ENCODE measurements around the gene C1GALT1C1.
"Not testable (repeated sequence)": the region's sequence is repeated elsewhere in the genome, so short reads cannot be mapped to it uniquely, and the experiment has no call there.

Gene C1GALT1C1

GRCh38 chrX:120629667-120630537, at the start of gene C1GALT1C1:
Gene C1GALT1C1, minus strand, starts transcription at chrX:120630054. Its CDS starts 2,888 bp downstream, at chrX:120627166.
- peak in 55 of 56 donors; percentile 12 to 92 (median 77) for DNase-seq

DNA sequence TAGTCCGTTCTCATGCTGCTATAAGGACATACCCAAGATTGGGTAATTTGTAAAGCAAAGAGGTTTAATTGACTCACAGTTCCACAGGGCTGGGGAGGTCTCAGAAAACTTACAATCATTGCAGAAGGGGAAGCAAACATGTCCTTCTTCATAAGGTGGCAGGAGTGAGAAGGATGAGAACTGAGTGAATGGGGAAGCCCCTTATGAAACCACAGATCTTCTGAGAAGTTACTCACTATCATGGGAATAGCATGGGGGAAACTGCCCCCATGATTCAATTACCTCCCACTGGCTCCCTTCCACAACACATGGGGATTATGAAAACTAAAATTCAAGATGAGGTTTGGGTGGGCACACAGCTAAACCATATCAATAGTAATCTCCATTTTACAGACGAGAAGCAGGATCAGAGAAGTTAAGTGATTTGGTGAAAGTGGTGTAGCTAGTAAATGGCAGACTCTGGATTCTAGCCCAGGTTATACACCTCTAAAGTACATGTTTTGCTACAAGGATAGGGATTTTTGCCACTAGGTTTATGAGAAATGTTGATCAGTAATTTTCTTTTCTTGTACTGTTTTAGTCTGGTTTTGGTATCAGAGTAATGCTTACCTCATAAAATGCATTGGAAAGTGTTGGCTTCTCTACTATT, 47.3 kb upstream of the C1GALT1C1 start:
- DNase-seq = no peak

- DNase-seq = no peak
Observed at GRCh38 chrX:120672841-120673530, 43.1 kb upstream of the C1GALT1C1 start.

DNA sequence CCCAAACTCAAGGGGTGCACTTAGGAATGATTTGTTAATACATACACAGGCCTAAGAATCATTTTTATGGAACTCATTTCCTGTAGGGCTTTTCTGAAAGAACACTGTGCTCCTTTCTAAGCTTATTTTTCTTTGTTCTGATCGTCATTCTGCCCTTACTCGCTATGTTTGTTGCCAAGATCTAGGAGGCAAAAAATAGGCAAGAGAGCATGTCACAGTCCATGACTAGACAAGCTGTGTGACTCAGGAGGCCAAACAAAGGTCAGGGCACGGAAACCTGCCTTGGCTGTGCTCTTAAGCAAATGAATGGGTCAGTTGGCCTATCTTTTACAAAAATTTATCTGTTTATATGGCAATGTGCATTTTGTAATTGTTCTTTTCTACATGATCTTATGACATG, 42.5 kb upstream of the C1GALT1C1 start:
- DNase-seq = no peak

- no peak for DNase-seq
Observed at GRCh38 chrX:120671963-120672362, 42.1 kb upstream of the C1GALT1C1 start.

- DNase-seq = no peak
Observed at GRCh38 chrX:120668357-120668756, 38.5 kb upstream of the C1GALT1C1 start.

- DNase-seq = not testable (repeated sequence)
Observed at GRCh38 chrX:120664535-120664934, 34.7 kb upstream of the C1GALT1C1 start.

DNA sequence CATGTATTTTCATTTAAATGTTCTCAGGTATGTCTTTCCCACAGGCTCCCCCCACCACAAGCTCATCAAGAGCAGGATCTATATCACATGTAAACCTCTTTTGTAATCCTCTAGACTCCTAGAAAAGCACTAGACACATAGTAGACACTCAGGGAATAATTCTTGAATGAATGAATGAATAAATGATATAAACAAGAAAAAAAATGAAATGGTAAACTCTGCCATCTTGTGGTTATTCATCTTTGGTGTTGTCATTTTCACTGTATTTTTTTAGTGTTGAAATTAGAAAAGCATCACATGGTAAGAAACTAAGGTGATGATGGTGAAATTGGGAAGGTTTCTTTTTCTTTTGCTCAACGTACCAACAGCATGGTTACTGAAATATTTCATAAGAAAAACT, 34.2 kb upstream of the C1GALT1C1 start:
- DNase-seq = no peak

GRCh38 chrX:120662662-120663061, 32.8 kb upstream of the C1GALT1C1 start:
- no peak for DNase-seq

DNA sequence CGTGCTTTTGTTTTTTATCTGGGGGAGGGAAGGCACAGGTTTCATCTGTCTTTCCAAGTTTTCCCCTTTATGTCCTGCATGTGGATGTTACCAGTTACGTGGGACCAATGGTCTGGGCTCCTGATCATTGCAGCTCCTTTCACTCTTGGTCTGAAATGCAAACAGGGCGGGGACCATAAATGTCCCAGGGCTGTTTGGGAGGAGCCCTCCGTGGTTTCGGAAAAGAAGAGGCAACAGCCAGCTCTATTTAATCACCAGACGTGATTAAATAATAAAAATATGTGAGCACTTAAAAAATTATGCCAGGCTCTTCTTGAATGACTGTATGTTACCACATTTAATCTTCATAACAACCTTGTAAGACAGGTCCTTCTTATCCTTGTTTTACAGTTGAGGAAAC, 30.8 kb upstream of the C1GALT1C1 start:
- DNase-seq = no peak

DNA sequence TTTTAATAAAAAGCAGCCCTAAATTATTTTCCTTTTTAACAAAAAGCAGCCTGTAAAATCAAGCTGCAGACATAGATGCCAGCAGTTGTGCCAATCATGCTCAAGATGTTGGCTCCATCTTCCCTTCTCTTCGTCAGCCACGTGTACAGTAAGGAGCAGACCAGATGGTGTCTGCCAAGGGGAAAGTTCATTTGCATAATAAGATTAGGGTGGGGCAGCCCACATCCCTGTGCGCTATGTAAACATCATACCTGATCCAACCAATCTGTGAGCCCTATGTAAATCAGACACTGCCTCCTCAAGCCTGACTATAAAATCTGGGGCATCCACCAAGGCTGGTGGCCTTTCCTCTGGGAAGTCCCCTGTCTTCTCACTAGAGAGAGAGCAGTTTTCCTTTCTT, 23.1 kb upstream of the C1GALT1C1 start:
- DNase-seq = no peak

DNA sequence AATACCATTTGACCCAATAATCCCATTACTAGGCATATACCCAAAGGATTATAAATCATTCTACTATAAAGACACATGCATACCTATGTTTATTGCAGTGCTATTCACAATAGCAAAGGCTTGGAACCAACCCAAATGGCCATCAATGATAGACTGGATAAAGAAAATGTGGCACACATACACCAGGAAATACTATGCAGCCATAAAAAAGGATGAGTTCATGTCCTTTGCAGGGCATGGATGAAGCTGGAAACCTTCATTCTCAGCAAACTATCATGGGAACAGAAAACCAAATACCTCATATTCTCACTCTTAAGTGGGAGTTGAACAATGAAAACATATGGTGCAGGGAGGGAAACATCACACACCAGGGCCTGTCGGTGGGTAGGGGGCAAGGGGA, 22.4 kb upstream of the C1GALT1C1 start:
- not testable (repeated sequence) for DNase-seq

DNA sequence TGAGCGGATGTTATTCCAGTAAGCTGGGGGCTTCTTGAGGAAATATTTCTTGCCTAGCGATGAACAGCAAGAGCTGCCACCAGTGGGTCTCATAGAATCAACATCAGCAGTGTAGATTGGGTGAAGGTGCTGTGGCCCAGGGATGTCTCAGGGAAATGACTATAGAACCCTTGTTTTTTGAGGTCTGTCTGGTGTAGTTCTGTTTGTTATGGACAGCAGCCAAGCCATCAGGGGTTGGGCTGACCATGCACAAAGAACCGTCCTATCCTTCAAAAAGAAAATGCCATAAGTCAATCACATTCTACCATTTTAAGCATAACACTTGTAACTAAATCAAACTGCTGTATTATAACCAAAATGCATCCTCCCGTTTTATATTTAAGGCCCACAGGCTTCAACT, 17.3 kb upstream of the C1GALT1C1 start:
- no peak for DNase-seq

- DNase-seq = no peak
Observed at GRCh38 chrX:120642871-120643270, 13.0 kb upstream of the C1GALT1C1 start.

GRCh38 chrX:120638619-120639018, 8.8 kb upstream of the C1GALT1C1 start:
- no peak for DNase-seq

- no peak for DNase-seq
Observed at GRCh38 chrX:120625371-120625770, 4.5 kb downstream of the C1GALT1C1 start.

DNA sequence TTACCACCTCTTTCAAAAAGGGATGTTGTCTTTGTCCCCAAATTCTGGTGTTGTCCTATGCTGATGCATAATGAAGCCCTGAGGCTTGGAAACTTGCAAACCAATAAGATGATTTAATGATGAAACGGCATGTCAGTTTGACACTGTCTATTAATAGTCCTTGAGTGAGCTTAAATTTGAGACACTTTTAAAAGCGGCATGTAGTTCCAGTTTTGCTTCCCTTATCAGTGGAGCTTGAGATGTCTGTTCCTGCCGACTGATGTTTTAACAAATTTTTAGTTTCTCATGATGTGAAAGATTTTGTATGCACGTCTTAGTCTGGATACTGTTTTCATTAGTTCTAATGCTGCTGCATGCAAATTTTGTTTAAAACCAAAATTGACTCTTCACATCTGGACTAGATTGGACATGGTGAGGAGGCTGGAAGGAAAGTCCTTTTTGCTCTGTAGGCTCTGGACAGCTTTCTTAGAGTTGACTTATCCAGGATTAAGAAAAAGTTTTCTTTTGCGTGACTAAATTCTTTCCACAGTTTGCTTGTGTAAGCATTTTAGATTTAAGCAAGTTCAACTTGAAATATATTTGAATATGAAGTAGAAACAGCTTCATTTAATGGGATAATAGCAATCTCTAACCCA, 11.7 kb downstream of the C1GALT1C1 start:
- DNase-seq = no peak

GRCh38 chrX:120614816-120615215, 15.0 kb downstream of the C1GALT1C1 start:
- no peak for DNase-seq

DNA sequence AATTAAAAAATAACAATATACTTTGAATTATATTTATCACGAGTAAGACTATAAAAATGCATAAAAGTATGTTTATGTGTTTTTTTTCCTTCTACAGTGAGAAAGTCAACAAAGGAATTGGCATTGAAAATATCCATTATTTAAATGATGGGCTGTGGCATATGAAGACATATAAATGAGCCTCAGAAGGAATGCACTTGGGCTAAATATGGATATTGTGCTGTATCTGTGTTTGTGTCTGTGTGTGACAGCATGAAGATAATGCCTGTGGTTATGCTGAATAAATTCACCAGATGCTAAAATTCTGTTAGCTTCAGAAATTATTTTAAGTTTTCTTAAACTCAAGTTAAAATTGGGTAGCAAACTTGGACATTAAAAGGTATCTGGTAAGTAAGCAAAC, 17.8 kb downstream of the C1GALT1C1 start:
- no peak for DNase-seq

DNA sequence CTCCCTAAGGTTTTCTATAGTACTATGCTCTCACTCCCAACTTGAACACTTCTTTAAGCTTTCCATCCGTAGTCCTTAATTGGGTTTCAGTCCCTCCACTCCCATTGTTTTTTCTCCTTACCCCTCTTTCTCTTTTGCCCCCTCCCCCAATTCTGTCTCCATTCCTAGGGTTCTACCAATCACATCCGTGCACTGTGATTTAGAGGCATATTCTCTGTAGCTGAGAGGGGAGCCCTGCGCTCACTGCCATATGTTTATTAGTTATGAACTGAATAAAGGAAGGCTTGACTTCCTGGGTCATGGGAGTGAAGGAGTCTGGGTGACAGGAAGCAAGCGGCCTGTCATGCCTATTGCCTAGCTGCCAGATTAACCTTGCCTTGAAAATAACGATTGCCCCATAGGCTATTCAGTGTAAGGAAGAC, 25.5 kb downstream of the C1GALT1C1 start:
- DNase-seq = peak in 10 of 56 donors; percentile 0 to 38 (median 4)

- peak; percentile 4 to 82 (median 55) for DNase-seq
Observed at GRCh38 chrX:120603707-120604360, 26.0 kb downstream of the C1GALT1C1 start, which contains the start of gene MCTS1. Gene MCTS1, plus strand, starts transcription at chrX:120604101. Its CDS starts 136 bp downstream, at chrX:120604237.
